Activated naive CD8-positive, alpha-beta T cell treated with anti-CD3 and anti-CD28 coated beads, Interleukin-2, amount 10 ng/mL, durations not matched to agents 7 days and 5 days (primary cell): ENCODE results near the gene C3orf22. TPM values are rescaled to one million over a fixed set of nuclear protein-coding genes. Genes with fewer than 3 reads are reported as not detected.

Experiments
- ATAC-seq: fragments of 150-1000 bp; cut with Tn5 transposase; one replicate; pipeline ENCODE4 v1.10.0; 2021; ENCODE audit warnings: low read depth, moderate library complexity
- POLR2A ChIA-PET: fragments of 350-600 bp; sonication (Branson Sonifier 250); formaldehyde crosslinking; loops from one replicate; lab custom pipeline; 2021; ENCODE audit warnings: antibody characterized with exemption; lab: Charles Lee
- DNase-seq: peaks from one replicate; pipeline ENCODE4 v3.0.0; 2021
- H3K27ac Mint-ChIP-seq: one replicate; pipeline ENCODE4 v1.8.0; 2022; ENCODE audit warnings: mild to moderate bottlenecking, mixed read lengths
- H3K27me3 Mint-ChIP-seq: one replicate; pipeline ENCODE4 v1.8.0; 2022; ENCODE audit warnings: mild to moderate bottlenecking, moderate library complexity, mixed read lengths
- H3K36me3 Mint-ChIP-seq: one replicate; pipeline ENCODE4 v1.8.0; 2021; ENCODE audit warnings: mild to moderate bottlenecking, mixed read lengths
- H3K4me1 Mint-ChIP-seq: one replicate; pipeline ENCODE4 v1.8.0; 2021; ENCODE audit warnings: mixed read lengths
- H3K4me3 Mint-ChIP-seq: one replicate; pipeline ENCODE4 v1.8.0; 2022; ENCODE audit warnings: mild to moderate bottlenecking, moderate library complexity, mixed read lengths
- H3K9me3 Mint-ChIP-seq: one replicate; pipeline ENCODE4 v1.8.0; 2021; ENCODE audit warnings: mixed read lengths
- total RNA-seq, 2 experiments: library from RNA; stranded (reverse); gene quantifications; one replicate each; pipeline ENCODE4 v1.2.3, GENCODE V29; 2021

The C3orf22 gene
- total RNA-seq, 2 experiments from 2014 or later = not detected

- Mint-ChIP-seq H3K4me1 (peaks cover 7% of the 10 kb centered on the region), H3K9me3 (no peaks in the 10 kb centered on the region), H3K27me3 (peaks cover 2% of the 10 kb centered on the region), H3K27ac (no peak overlapping the region), H3K4me3 (no peak overlapping the region), H3K36me3 (no peaks in the 10 kb centered on the region)
- DNase-seq (no peak), ATAC-seq (no peak)
- POLR2A ChIA-PET = no interaction called here
These were observed 58.7 kb downstream of the C3orf22 start for GRCh38 chr3:126500016-126500415.

Other genes starting within 250 kb of the C3orf22 start
- gene KLF15, start 201.5 kb downstream of the C3orf22 start, total RNA-seq = under 1 TPM; 0.11 to 0.22 TPM
- gene CFAP100, start 164.0 kb downstream of the C3orf22 start, total RNA-seq = not detected
- gene ZXDC, start 83.0 kb downstream of the C3orf22 start, total RNA-seq = 10 to 100 TPM; 34.7 to 34.9 TPM
- gene UROC1, start 41.2 kb downstream of the C3orf22 start, total RNA-seq = not detected
- gene CHST13, start 34.8 kb downstream of the C3orf22 start, total RNA-seq = under 1 TPM in 1 of 2 experiments, not detected in 1; 0.28 TPM
- gene TXNRD3, start 96.2 kb upstream of the C3orf22 start, total RNA-seq = 1 to 10 TPM; 1.1 to 1.5 TPM
- 1 to 10 TPM; 5.6 to 7.8 TPM for gene CHCHD6, start 145.3 kb upstream of the C3orf22 start, total RNA-seq